PC-9 (cell line): ENCODE measurements around the gene ABCC2.

Source experiments
- CTCF ChIP-seq: fragments of 200-600 bp; sonication (generic); conservative IDR thresholded peaks from 2 replicates; pipeline ENCODE4 v1.6.1; 2017; ENCODE audit warnings: mixed run types, antibody characterized with exemption, mild to moderate bottlenecking, moderate library complexity
- EZH2 ChIP-seq: fragments of 200-600 bp; sonication (generic); IDR thresholded peaks from 2 replicates; pipeline ENCODE4 v1.8.0; 2017; ENCODE audit warnings: antibody characterized with exemption, low read depth

GRCh38 chr10:99815621-99816020 lies 33.2 kb downstream of the ABCC2 start:
- no peak for TF ChIP-seq CTCF
- no peak for TF ChIP-seq EZH2
